Measurements from ENCODE around the gene PCNX2. TPM values are rescaled to one million over a fixed set of nuclear protein-coding genes. Genes with fewer than 3 reads are reported as not detected.

PCNX2 gene
- total RNA-seq, 2 donors from 2014 or later = 24.1 to 72.1 TPM

DNA sequence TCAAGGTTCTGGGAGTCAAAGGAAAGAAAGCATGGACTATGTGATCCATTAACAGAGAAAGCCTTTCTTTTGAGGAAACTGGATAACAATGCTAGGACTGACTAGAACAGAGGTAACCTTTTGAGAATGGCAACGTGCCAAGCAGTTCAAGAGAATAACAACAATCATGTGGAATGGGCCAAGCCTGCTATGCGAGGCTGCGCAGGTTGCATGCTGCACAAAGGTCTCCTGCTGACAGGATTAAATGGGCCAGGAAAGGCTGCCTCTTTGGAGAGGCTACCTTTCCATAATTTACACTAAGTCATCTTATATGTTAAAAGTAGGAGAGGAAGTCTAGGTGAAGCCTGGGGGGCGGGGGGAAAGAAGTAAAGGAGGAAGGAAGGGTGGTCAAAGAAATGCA lies 5.8 kb downstream of the PCNX2 start:
- no peaks in the 10 kb centered on the region for H3K9me3 ChIP-seq
- H3K4me3 ChIP-seq = no peak overlapping the region
- no peak overlapping the region for H3K27ac ChIP-seq
- peak in 2 of 4 donors; percentile 19 to 20 for DNase-seq
- H3K4me1 ChIP-seq = peaks cover 1% of the 10 kb centered on the region
- no peaks in the 10 kb centered on the region for H3K36me3 ChIP-seq (replicated peaks in 1 of 2; ENCODE audit: insufficient read depth in 1 of 2, low read depth in 2 of 2)
- intact Hi-C loops (cut with DNase I) = no loop called here
- no peak for ATAC-seq
- H3K27me3 ChIP-seq = no peaks in the 10 kb centered on the region
- TF ChIP-seq POLR2A (IDR thresholded peaks at IDR 0.05) = no peak
- TF ChIP-seq, protein P1, sequence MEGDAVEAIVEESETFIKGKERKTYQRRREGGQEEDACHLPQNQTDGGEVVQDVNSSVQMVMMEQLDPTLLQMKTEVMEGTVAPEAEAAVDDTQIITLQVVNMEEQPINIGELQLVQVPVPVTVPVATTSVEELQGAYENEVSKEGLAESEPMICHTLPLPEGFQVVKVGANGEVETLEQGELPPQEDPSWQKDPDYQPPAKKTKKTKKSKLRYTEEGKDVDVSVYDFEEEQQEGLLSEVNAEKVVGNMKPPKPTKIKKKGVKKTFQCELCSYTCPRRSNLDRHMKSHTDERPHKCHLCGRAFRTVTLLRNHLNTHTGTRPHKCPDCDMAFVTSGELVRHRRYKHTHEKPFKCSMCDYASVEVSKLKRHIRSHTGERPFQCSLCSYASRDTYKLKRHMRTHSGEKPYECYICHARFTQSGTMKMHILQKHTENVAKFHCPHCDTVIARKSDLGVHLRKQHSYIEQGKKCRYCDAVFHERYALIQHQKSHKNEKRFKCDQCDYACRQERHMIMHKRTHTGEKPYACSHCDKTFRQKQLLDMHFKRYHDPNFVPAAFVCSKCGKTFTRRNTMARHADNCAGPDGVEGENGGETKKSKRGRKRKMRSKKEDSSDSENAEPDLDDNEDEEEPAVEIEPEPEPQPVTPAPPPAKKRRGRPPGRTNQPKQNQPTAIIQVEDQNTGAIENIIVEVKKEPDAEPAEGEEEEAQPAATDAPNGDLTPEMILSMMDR (IDR thresholded peaks at IDR 0.05) = no peak
- 69 to 88% methylated on average over 3 to 4 of the region's 4 CpGs for WGBS, 2 donors

DNA sequence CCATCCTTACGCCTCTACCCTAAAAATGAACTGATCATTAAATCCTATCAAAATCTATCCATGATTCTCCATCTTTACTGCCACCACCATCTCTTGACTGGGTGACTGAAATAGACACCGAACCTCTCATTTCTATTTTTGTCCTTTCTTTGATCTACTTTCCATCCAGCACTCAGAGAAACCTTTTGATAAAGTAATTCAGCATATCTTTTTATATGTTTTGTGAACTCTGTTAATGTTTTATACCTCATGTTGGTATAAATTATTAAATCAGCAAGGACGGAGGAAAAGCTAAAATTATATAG lies 13.0 kb downstream of the PCNX2 start:
- WGBS, 2 donors = 87 to 89% methylated on average over 3 of the region's 3 CpGs
- ATAC-seq (no peak), DNase-seq (no peak)
- H3K27me3 ChIP-seq = no peaks in the 10 kb centered on the region
- no peaks in the 10 kb centered on the region for H3K4me1 ChIP-seq
- H3K36me3 ChIP-seq (replicated peaks in 1 of 2; ENCODE audit: insufficient read depth in 1 of 2, low read depth in 2 of 2) = no peaks in the 10 kb centered on the region
- H3K27ac ChIP-seq = no peak overlapping the region
- H3K9me3 ChIP-seq = no peaks in the 10 kb centered on the region
- TF ChIP-seq, protein P1 (IDR thresholded peaks at IDR 0.05) = no peak
- no peak for TF ChIP-seq POLR2A (IDR thresholded peaks at IDR 0.05)
- intact Hi-C loops (cut with DNase I) = no loop called here
- H3K4me3 ChIP-seq = no peak overlapping the region

DNA sequence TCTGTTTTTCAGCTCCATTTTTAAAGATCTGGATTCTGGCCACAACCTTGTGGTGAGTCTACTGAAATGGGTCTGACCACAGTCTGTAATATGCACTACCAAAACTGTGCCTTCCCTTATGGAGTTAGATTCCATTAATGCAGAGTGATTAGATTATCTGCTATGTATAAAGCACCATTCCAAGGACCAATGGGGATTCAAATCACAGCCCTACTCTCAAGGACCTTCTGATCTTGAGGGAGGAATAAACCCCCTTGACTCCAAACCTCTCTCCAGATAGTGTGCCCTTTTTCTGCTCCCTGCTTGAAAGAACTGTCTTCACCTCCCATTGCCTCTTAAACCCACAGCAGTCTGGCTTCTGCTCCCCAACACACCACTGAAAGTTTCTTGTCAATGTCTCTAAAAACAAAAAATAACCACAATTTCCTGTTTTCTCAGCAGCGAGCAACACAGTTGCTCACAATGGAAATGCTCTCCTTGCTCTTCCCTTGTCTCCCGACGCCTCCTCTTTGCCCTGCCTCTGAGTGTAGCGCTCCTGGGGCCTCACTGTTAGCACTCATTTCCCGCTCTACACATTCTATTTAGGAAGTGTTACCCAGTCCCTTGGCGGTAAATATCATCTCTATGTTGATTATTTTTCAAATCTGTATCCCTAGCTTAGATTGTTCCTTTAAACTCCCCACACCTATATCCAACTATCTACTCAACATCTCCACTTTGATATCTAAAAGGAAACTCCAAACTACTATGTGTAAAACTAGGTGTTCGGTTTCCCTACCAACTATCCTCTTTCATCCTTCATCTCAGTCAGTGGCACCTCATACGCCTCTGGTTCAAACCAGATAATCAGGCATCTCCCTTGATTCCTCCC lies 13.6 kb downstream of the PCNX2 start:
- DNase-seq = peak in 1 of 4 donors; percentile 8

DNA sequence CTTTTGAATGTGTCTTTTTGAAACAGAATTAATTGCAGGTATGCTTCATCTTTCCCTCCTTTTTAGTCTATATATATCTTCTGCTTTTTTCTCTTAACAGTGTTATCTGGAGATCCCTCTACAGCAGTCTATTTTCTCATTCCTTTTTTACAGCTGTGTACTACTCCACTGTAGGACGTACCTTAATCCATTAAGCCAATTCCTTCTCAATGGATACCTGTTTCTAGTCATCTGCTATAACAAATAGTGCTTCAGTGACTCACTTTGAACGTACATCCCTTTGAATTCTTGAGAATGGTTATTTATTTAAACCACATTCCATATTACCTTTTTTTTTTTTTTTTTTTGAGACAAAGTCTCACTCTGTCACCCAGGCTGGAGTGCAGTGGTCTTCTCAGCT lies 15.6 kb downstream of the PCNX2 start:
- DNase-seq = no peak
- ATAC-seq = no peak
- Histone ChIP-seq H3K36me3 (replicated peaks in 1 of 2; ENCODE audit: insufficient read depth in 1 of 2, low read depth in 2 of 2) (no peaks in the 10 kb centered on the region), H3K4me1 (no peaks in the 10 kb centered on the region), H3K9me3 (no peaks in the 10 kb centered on the region), H3K27me3 (no peaks in the 10 kb centered on the region), H3K27ac (no peak overlapping the region), H3K4me3 (no peak overlapping the region)
- TF ChIP-seq, protein P1 (IDR thresholded peaks at IDR 0.05) = no peak
- TF ChIP-seq POLR2A (IDR thresholded peaks at IDR 0.05) = no peak
- WGBS, 2 donors = 97 to 98% methylated on average over 2 of the region's 2 CpGs
- intact Hi-C loops (cut with DNase I) = no loop called here

More for the DNA sequence above, 13.6 kb downstream of the PCNX2 start:
- intact Hi-C loops (cut with DNase I) = no loop called here
- H3K27ac ChIP-seq = no peak overlapping the region
- no peaks in the 10 kb centered on the region for H3K9me3 ChIP-seq
- H3K4me3 ChIP-seq = no peak overlapping the region
- TF ChIP-seq, protein P1 (IDR thresholded peaks at IDR 0.05) = no peak
- no peak for TF ChIP-seq POLR2A (IDR thresholded peaks at IDR 0.05)
- no peak for ATAC-seq
- no peaks in the 10 kb centered on the region for H3K36me3 ChIP-seq (replicated peaks in 1 of 2; ENCODE audit: insufficient read depth in 1 of 2, low read depth in 2 of 2)
- no peaks in the 10 kb centered on the region for H3K4me1 ChIP-seq
- WGBS, 2 donors = 70 to 90% methylated on average over 8 of the region's 8 CpGs
- H3K27me3 ChIP-seq = no peaks in the 10 kb centered on the region

DNA sequence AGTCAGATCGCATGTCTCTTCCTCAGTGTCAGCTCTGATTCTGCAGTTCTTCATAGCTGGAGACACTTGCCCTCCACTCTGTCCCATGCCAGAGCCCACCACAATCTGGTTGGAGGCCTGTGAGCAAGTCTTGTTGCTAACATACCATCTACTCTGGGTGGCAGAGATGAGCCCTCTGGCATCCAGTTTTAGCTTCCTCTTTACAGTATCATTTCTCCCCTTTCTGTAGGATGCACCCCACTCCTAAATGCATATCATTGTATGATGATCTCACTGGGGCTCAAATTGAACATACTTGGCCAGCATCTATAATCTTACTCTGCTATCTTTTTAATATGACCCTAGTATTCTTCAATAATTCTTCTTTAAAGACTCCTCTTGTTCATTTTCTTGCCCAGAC lies 16.9 kb downstream of the PCNX2 start:
- intact Hi-C loops (cut with DNase I) = no loop called here
- no peak overlapping the region for H3K4me3 ChIP-seq
- no peak overlapping the region for H3K27ac ChIP-seq
- no peaks in the 10 kb centered on the region for H3K4me1 ChIP-seq
- ATAC-seq = no peak
- no peaks in the 10 kb centered on the region for H3K9me3 ChIP-seq
- H3K36me3 ChIP-seq (replicated peaks in 1 of 2; ENCODE audit: insufficient read depth in 1 of 2, low read depth in 2 of 2) = no peaks in the 10 kb centered on the region
- WGBS, 2 donors = 89 to 100% methylated on average over 1 of the region's 1 CpG
- no peaks in the 10 kb centered on the region for H3K27me3 ChIP-seq
- DNase-seq = no peak
- no peak for TF ChIP-seq POLR2A (IDR thresholded peaks at IDR 0.05)
- TF ChIP-seq, protein P1 (IDR thresholded peaks at IDR 0.05) = no peak

Measured in body of pancreas (tissue), 4 donors.